ENCODE data around the gene ZNF574.

- TF ChIP-seq CTCF (IDR thresholded peaks at IDR 0.05; ENCODE audit: extremely low read depth in 1 of 2, insufficient read depth in 1 of 2, low read depth in 1 of 2, low read length in 2 of 2): no peak
- TF ChIP-seq MYC (IDR thresholded peaks at IDR 0.05; ENCODE audit: low read depth, low read length): no peak
- no peak for TF ChIP-seq POLR2A (IDR thresholded peaks at IDR 0.05; ENCODE audit: low read depth, low read length)
- TF ChIP-seq POLR2AphosphoS5 (IDR thresholded peaks at IDR 0.05; ENCODE audit: insufficient read depth, low read depth, low read length): no peak
- TF ChIP-seq EZH2 (IDR thresholded peaks at IDR 0.05; ENCODE audit: borderline replicate concordance, low read depth, low read length, severe bottlenecking): no peak
- no peak for TF ChIP-seq MAX (IDR thresholded peaks at IDR 0.05; ENCODE audit: insufficient read depth, insufficient read length)
These were observed 13.6 kb upstream of the ZNF574 start for GRCh38 chr19:42062381-42062780.

Measured in endothelial cell of umbilical vein (primary cell).